PC-9 (cell line): ENCODE data around the gene POMP. TPM values are rescaled to one million over a fixed set of nuclear protein-coding genes. Genes with fewer than 3 reads are reported as not detected.

Experiments used
- BruUV-seq: library from RNA; stranded (reverse); fragments of 400-500 nt; replicated peaks from 2 replicates; lab custom pipeline; 2021; lab: Mats Ljungman, UMichigan
- CTCF ChIA-PET: fragments of 300-600 bp; sonication (Branson Sonifier 250); formaldehyde crosslinking; loops from one replicate; lab custom pipeline; 2022; ENCODE audit warnings: antibody characterized with exemption; lab: Charles Lee
- POLR2A ChIA-PET: fragments of 300-600 bp; sonication (Branson Sonifier 250); formaldehyde crosslinking; loops from one replicate; lab custom pipeline; 2022; ENCODE audit warnings: antibody characterized with exemption; ENCODE audit not compliant: unreplicated experiment; lab: Charles Lee
- DNase-seq, 2 experiments: peaks; one replicate each; pipeline versions ENCODE4 v3.0.0 to v3.0.0-alpha.2; 2015 to 2022; ENCODE audit warnings: mixed read lengths in 1 of 2
- H2AFZ ChIP-seq: fragments of 200-600 bp; sonication (generic); 2 replicates; pipeline ENCODE4 v1.8.1; 2017; ENCODE audit warnings: antibody characterized with exemption
- H3F3A ChIP-seq: fragments of 200-600 bp; sonication (generic); 2 replicates; pipeline ENCODE4 v1.8.1; 2017; ENCODE audit warnings: antibody characterized with exemption, mild to moderate bottlenecking, low read depth; ENCODE audit not compliant: insufficient read depth
- H3K27ac ChIP-seq: fragments of 200-600 bp; sonication (generic); 2 replicates; pipeline ENCODE4 v1.6.1; 2016; ENCODE audit warnings: mixed run types
- H3K27me3 ChIP-seq: fragments of 200-600 bp; sonication (generic); 2 replicates; pipeline ENCODE4 v1.6.1; 2016; ENCODE audit warnings: low read depth, mixed run types; ENCODE audit not compliant: insufficient read depth
- H3K36me3 ChIP-seq: fragments of 200-600 bp; sonication (generic); 2 replicates; pipeline ENCODE4 v1.6.1; 2016; ENCODE audit warnings: low read depth, mixed run types
- H3K4me1 ChIP-seq: fragments of 200-600 bp; sonication (generic); replicated peaks from 2 replicates; pipeline ENCODE4 v1.6.1; 2016; ENCODE audit warnings: mixed run types; ENCODE audit not compliant: insufficient read depth
- H3K4me2 ChIP-seq: fragments of 200-600 bp; sonication (generic); 2 replicates; pipeline ENCODE4 v1.6.1; 2017; ENCODE audit warnings: mixed run types
- H3K4me3 ChIP-seq: fragments of 200-600 bp; sonication (generic); 2 replicates; pipeline ENCODE4 v1.6.1; 2016; ENCODE audit warnings: mixed run types
- H3K79me2 ChIP-seq: fragments of 200-600 bp; sonication (generic); 2 replicates; pipeline ENCODE4 v1.6.1; 2017; ENCODE audit warnings: low read depth, mixed run types
- H3K9me2 ChIP-seq: fragments of 200-600 bp; sonication (generic); 2 replicates; pipeline ENCODE4 v1.8.1; 2017; ENCODE audit warnings: mild to moderate bottlenecking; ENCODE audit not compliant: insufficient read depth
- H3K9me3 ChIP-seq: fragments of 200-600 bp; sonication (generic); 2 replicates; pipeline ENCODE4 v1.8.1; 2016; ENCODE audit warnings: low read depth; ENCODE audit not compliant: insufficient read depth
- H4K20me1 ChIP-seq: fragments of 200-600 bp; sonication (generic); 2 replicates; pipeline ENCODE4 v1.8.1; 2017; ENCODE audit not compliant: insufficient read depth
- CTCF ChIP-seq: fragments of 200-600 bp; sonication (generic); conservative IDR thresholded peaks from 2 replicates; pipeline ENCODE4 v1.6.1; 2017; ENCODE audit warnings: mixed run types, antibody characterized with exemption, mild to moderate bottlenecking, moderate library complexity
- EZH2 ChIP-seq: fragments of 200-600 bp; sonication (generic); IDR thresholded peaks from 2 replicates; pipeline ENCODE4 v1.8.0; 2017; ENCODE audit warnings: antibody characterized with exemption, low read depth
- intact Hi-C: fragments of 100-400 bp; cut with micrococcal nuclease; formaldehyde crosslinking; loops from one replicate; pipeline ENCODE4 v1.10.0; 2022; ENCODE audit not compliant: unreplicated experiment
- total RNA-seq: library from RNA; stranded (reverse); gene quantifications from 2 replicates; pipeline ENCODE4 v1.2.3, GENCODE V29; 2021

POMP gene
- total RNA-seq, 1 experiment from 2014 or later = 63.7 TPM

GRCh38 chr13:28710161-28710560 is 51.2 kb downstream of the POMP start:
- H3K4me2 ChIP-seq = no peak overlapping the region
- no peak overlapping the region for H3K4me3 ChIP-seq

GRCh38 chr13:28714651-28715050 is 55.7 kb downstream of the POMP start:
- no peaks in the 10 kb centered on the region for H3K9me2 ChIP-seq
- POLR2A ChIA-PET = no interaction called here

More at GRCh38 chr13:28710161-28710560, 51.2 kb downstream of the POMP start:
- no peaks in the 10 kb centered on the region for H3K9me3 ChIP-seq
- BruUV-seq = no TSS peak
- TF ChIP-seq CTCF = no peak
- no peak for TF ChIP-seq EZH2
- H3K9me2 ChIP-seq = no peaks in the 10 kb centered on the region
- no peaks in the 10 kb centered on the region for H3K79me2 ChIP-seq
- CTCF ChIA-PET = no interaction called here
- intact Hi-C loops = no loop called here
- no peaks in the 10 kb centered on the region for H3K4me1 ChIP-seq
- POLR2A ChIA-PET = no interaction called here
- no peak overlapping the region for H3K27ac ChIP-seq
- no peaks in the 10 kb centered on the region for H3F3A ChIP-seq
- H4K20me1 ChIP-seq = no peaks in the 10 kb centered on the region
- H3K27me3 ChIP-seq = no peaks in the 10 kb centered on the region
- DNase-seq = no peak
- no peaks in the 10 kb centered on the region for H3K36me3 ChIP-seq
- no peak overlapping the region for H2AFZ ChIP-seq

GRCh38 chr13:28716511-28716910 is 57.6 kb downstream of the POMP start:
- Histone ChIP-seq H3K27ac (peak overlapping the region; percentile 72), H3K27me3 (no peaks in the 10 kb centered on the region), H2AFZ (peak overlapping the region; percentile 66), H3K79me2 (no peaks in the 10 kb centered on the region), H3K4me1 (peaks cover 17% of the 10 kb centered on the region), H3K9me3 (no peaks in the 10 kb centered on the region), H3K4me3 (peak overlapping the region; percentile 15; the same call in 1 of the 2 replicates), H3F3A (peaks cover 13% of the 10 kb centered on the region; the same call in 1 of the 2 replicates), H3K36me3 (no peaks in the 10 kb centered on the region), H3K4me2 (peak overlapping the region; percentile 68), H3K9me2 (no peaks in the 10 kb centered on the region; the same call in 1 of the 2 replicates), H4K20me1 (no peaks in the 10 kb centered on the region)
- ChIA-PET CTCF (no interaction called here), POLR2A (no interaction called here)
- no TSS peak for BruUV-seq
- TF ChIP-seq CTCF = no peak
- no peak for TF ChIP-seq EZH2
- DNase-seq = peak; percentile 35 to 75
- intact Hi-C loops = no loop called here

More at GRCh38 chr13:28714651-28715050, 55.7 kb downstream of the POMP start:
- Histone ChIP-seq H3K4me1 (peaks cover 17% of the 10 kb centered on the region), H2AFZ (no peak overlapping the region), H3K79me2 (no peaks in the 10 kb centered on the region), H3K4me3 (no peak overlapping the region), H3K36me3 (no peaks in the 10 kb centered on the region), H3K27ac (no peak overlapping the region), H4K20me1 (no peaks in the 10 kb centered on the region), H3F3A (peaks cover 13% of the 10 kb centered on the region; the same call in 1 of the 2 replicates), H3K4me2 (no peak overlapping the region), H3K27me3 (no peaks in the 10 kb centered on the region), H3K9me3 (no peaks in the 10 kb centered on the region)
- BruUV-seq = no TSS peak
- no peak for TF ChIP-seq CTCF
- TF ChIP-seq EZH2 = no peak
- CTCF ChIA-PET = no interaction called here
- intact Hi-C loops = no loop called here
- DNase-seq = no peak
